Astrocyte of the spinal cord (primary cell): Measurements from ENCODE around the gene AK1.

Experiments used
- DNase-seq: peaks from one replicate; pipeline ENCODE4 v3.0.0; 2011; ENCODE audit warnings: low read depth, low spot score
- H3K4me3 ChIP-seq: 2 replicates; pipeline ENCODE4 v1.5.1; 2011; ENCODE audit warnings: low read depth, mild to moderate bottlenecking, low read length, moderate library complexity
- in situ Hi-C: cut with HindIII; loops from 2 replicates; pipeline ENCODE4 v1.10.0; 2017; ENCODE audit warnings: low sequenced_read_pairs
- TF ChIP-seq, protein P1 (sequence below): IDR thresholded peaks from 2 replicates; pipeline ENCODE4 v1.5.1; 2012; ENCODE audit warnings: low read depth, mild to moderate bottlenecking, low read length, inconsistent platforms

The AK1 gene, protein sequence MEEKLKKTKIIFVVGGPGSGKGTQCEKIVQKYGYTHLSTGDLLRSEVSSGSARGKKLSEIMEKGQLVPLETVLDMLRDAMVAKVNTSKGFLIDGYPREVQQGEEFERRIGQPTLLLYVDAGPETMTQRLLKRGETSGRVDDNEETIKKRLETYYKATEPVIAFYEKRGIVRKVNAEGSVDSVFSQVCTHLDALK

DNA sequence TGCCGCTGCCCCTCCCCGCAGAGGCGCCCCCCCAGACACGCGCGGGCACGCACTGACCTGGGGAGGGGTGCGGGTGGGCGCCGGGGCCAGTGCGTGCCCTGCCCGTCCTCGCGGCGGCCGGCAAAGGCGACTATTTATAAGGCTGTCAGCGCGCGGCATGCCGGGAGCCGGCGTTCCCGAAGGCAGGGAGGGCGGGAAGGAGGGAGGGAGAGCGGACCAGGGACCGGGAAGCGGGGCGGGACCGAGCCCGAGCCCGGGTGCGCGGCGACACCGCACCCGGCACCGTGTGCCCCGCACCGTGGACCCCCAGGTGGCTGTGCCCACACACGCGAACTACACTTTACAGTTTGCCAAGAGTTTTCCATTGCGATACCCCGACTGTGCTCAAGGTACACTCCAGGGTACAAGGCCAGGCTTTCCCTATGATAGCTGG lies at the start of gene AK1:
AK1 (minus strand) TSS at position 110 of the 433 bp plus-strand sequence. CDS start 3,058 bp downstream, outside the sequence.
- DNase-seq, result peak; percentile 51
- TF ChIP-seq, protein P1, sequence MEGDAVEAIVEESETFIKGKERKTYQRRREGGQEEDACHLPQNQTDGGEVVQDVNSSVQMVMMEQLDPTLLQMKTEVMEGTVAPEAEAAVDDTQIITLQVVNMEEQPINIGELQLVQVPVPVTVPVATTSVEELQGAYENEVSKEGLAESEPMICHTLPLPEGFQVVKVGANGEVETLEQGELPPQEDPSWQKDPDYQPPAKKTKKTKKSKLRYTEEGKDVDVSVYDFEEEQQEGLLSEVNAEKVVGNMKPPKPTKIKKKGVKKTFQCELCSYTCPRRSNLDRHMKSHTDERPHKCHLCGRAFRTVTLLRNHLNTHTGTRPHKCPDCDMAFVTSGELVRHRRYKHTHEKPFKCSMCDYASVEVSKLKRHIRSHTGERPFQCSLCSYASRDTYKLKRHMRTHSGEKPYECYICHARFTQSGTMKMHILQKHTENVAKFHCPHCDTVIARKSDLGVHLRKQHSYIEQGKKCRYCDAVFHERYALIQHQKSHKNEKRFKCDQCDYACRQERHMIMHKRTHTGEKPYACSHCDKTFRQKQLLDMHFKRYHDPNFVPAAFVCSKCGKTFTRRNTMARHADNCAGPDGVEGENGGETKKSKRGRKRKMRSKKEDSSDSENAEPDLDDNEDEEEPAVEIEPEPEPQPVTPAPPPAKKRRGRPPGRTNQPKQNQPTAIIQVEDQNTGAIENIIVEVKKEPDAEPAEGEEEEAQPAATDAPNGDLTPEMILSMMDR, result no peak
- peak within 1 kb of the TSS; percentile 53 for H3K4me3 ChIP-seq
- in situ Hi-C loops, result no loop called here

DNA sequence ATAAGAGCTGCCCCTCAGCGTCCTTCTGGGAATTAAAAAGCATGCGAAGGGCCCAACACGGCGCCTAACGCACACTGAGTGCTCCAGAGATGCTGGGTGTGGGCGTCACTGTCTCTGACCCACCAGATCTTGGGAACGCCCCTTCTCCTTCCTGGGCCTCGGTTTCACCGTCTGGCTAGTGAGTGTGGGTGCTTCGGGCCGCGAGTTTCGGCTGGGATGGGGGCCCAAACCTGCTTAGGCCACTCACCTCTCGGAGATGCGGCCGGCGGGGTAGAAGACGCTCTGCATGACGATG lies 49.4 kb upstream of the AK1 start:
- in situ Hi-C loops, result no loop called here
- H3K4me3 ChIP-seq, result peak overlapping the region; percentile 27
- TF ChIP-seq, protein P1, result no peak
- DNase-seq, result no peak

GRCh38 chr9:127925959-127926905 lies 48.8 kb upstream of the AK1 start:
- TF ChIP-seq, protein P1, result no peak
- in situ Hi-C loops, result no loop called here
- H3K4me3 ChIP-seq, result no peak overlapping the region
- no peak for DNase-seq

DNA sequence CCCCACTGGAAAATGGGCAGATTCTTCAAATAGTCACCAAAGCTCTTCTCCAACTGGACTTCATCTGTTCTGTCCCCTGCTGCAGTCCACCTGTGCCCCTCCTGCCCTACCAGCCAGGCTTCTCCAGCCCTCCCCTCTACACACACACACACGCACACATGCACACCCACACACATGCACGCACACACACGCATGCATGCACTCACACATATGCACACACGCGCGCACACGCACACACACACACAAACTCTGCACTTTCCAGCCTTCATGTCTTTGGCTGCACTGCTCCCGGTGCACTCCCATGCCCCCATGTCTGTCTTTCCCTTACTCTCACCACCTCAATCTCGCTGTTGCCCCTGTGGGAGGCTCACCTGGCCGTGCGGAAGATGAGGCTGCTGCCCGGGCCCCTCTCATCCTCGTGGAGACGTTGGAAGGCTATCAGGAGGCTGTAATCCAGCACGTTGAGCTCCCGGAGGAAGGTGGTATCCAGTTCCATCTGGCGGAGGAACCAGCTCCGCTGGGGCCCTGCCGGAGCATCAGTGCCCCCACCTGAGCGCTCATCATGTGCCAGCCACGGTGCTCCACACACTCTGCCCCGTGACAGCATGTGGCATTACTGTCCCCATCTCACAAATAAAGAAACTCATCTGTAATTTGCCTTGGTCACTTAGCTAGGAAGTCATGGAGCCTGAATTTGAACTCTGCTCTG lies 47.4 kb upstream of the AK1 start:
- in situ Hi-C loops, result no loop called here
- TF ChIP-seq, protein P1, result no peak
- no peak for DNase-seq
- no peak overlapping the region for H3K4me3 ChIP-seq

- H3K4me3 ChIP-seq, result no peak overlapping the region
- TF ChIP-seq, protein P1, result no peak
- in situ Hi-C loops, result no loop called here
- peak; percentile 95 for DNase-seq
These were observed 46.3 kb upstream of the AK1 start for GRCh38 chr9:127923771-127924170.

DNA sequence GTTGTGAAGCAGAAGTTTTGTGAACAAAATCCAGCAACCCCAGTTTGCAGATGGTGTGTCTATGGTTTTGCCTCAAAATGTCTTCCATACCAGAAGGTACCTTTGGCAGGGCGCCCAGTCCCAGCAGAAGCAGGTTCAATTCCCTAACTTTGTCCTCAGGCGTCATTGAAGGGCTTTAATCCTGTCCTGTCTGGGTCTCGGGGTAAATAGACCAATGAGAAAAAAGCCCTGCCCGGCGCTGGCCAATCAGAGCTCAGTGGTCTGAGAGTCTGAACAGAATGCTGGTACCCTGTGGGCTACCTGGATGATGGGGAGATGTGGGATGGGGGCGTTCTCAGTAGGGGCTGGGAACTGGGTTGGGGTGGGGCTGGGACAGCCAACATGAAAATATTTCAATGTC lies 45.6 kb upstream of the AK1 start:
- no peak for DNase-seq
- no peak overlapping the region for H3K4me3 ChIP-seq
- in situ Hi-C loops, result no loop called here
- TF ChIP-seq, protein P1, result no peak
